ENCODE measurements around the gene CDH23. TPM values are rescaled to one million over a fixed set of nuclear protein-coding genes. Genes with fewer than 3 reads are reported as not detected.

The CDH23 gene
- total and polyA plus RNA-seq, 2 donors (not counting 1 experiment from before 2014, with no cell fraction given): 0.01 to 0.17 TPM

DNA sequence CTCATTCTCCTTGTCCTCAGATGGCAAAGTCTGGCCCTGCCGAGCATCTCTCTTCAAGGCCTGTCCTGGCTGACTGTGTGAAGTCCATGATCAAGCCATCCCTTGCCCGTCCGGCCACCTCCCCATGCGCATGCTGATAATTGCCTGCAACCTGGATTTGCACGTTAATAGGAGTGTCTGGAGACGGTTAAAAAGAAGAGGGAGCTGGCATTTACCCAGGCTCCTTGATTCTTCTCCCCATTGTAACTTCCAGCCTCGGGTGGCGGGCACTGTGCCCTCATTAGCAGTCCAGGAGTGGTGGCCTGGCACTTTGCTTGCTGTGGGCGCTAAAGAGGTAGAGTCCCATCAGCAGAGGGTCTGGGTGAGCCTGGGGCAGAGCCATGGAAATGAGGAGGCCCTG lies 165.5 kb downstream of the CDH23 start:
- no peaks in the 10 kb centered on the region for H3K9me3 ChIP-seq (ENCODE audit: control insufficient read depth, insufficient read depth, low read depth, low read length)
- DNase-seq (ENCODE audit: low read depth in 2 of 2): no peak

GRCh38 chr10:71562904-71563303 lies 166.2 kb downstream of the CDH23 start:
- Histone ChIP-seq H3K36me3 (ENCODE audit: control insufficient read depth, insufficient read depth, low read length) (no peaks in the 10 kb centered on the region), H3K4me1 (ENCODE audit: control insufficient read depth, extremely low read depth, insufficient read depth, low read length) (no peaks in the 10 kb centered on the region), H3K4me2 (ENCODE audit: extremely low read depth, insufficient read depth, low read length) (no peak overlapping the region), H3K27ac (ENCODE audit: insufficient read depth, low read length) (no peak overlapping the region), H3K9ac (ENCODE audit: insufficient read depth, low read length) (no peak overlapping the region), H3K4me3 (replicated peaks in 1 of 4; ENCODE audit: control extremely low read depth in 1 of 4, insufficient read depth in 1 of 4, low read depth in 3 of 4, low read length in 4 of 4) (no peak overlapping the region), H3K9me3 (ENCODE audit: control insufficient read depth, insufficient read depth, low read depth, low read length) (no peaks in the 10 kb centered on the region), H3K79me2 (ENCODE audit: control insufficient read depth, insufficient read depth, low read length) (no peaks in the 10 kb centered on the region), H3K27me3 (ENCODE audit: control insufficient read depth, insufficient read depth, low read length) (peaks cover 11% of the 10 kb centered on the region), H4K20me1 (ENCODE audit: control insufficient read depth, extremely low read depth, insufficient read depth, low read length) (no peaks in the 10 kb centered on the region), H2AFZ (ENCODE audit: low read length) (no peak overlapping the region)
- TF ChIP-seq EZH2 (IDR thresholded peaks at IDR 0.05; ENCODE audit: low read length, missing control alignments): no peak
- no peak for DNase-seq (ENCODE audit: low read depth in 2 of 2)

More for the DNA sequence above, 165.5 kb downstream of the CDH23 start:
- H3K36me3 ChIP-seq (ENCODE audit: control insufficient read depth, insufficient read depth, low read length): no peaks in the 10 kb centered on the region
- no peak overlapping the region for H3K9ac ChIP-seq (ENCODE audit: insufficient read depth, low read length)
- no peaks in the 10 kb centered on the region for H3K4me1 ChIP-seq (ENCODE audit: control insufficient read depth, extremely low read depth, insufficient read depth, low read length)
- H3K4me2 ChIP-seq (ENCODE audit: extremely low read depth, insufficient read depth, low read length): no peak overlapping the region
- peaks cover 10% of the 10 kb centered on the region for H3K27me3 ChIP-seq (ENCODE audit: control insufficient read depth, insufficient read depth, low read length)
- no peak overlapping the region for H3K27ac ChIP-seq (ENCODE audit: insufficient read depth, low read length)
- TF ChIP-seq CTCF (conservative IDR thresholded peaks at IDR 0.05 in 1 of 2, IDR thresholded peaks at IDR 0.05 in 1 of 2; ENCODE audit: low read depth in 1 of 2, low read length in 2 of 2) (no peak), EZH2 (IDR thresholded peaks at IDR 0.05; ENCODE audit: low read length, missing control alignments) (no peak)
- no peak overlapping the region for H3K4me3 ChIP-seq (replicated peaks in 1 of 4; ENCODE audit: control extremely low read depth in 1 of 4, insufficient read depth in 1 of 4, low read depth in 3 of 4, low read length in 4 of 4)
- no peaks in the 10 kb centered on the region for H4K20me1 ChIP-seq (ENCODE audit: control insufficient read depth, extremely low read depth, insufficient read depth, low read length)
- H2AFZ ChIP-seq (ENCODE audit: low read length): no peak overlapping the region
- no peaks in the 10 kb centered on the region for H3K79me2 ChIP-seq (ENCODE audit: control insufficient read depth, insufficient read depth, low read length)

GRCh38 chr10:71564194-71564820 lies 167.6 kb downstream of the CDH23 start:
- Histone ChIP-seq H2AFZ (ENCODE audit: low read length) (no peak overlapping the region), H3K27ac (ENCODE audit: insufficient read depth, low read length) (no peak overlapping the region), H3K4me2 (ENCODE audit: extremely low read depth, insufficient read depth, low read length) (no peak overlapping the region), H3K4me3 (replicated peaks in 1 of 4; ENCODE audit: control extremely low read depth in 1 of 4, insufficient read depth in 1 of 4, low read depth in 3 of 4, low read length in 4 of 4) (no peak overlapping the region), H3K9me3 (ENCODE audit: control insufficient read depth, insufficient read depth, low read depth, low read length) (no peaks in the 10 kb centered on the region), H3K9ac (ENCODE audit: insufficient read depth, low read length) (no peak overlapping the region), H3K27me3 (ENCODE audit: control insufficient read depth, insufficient read depth, low read length) (peaks cover 8% of the 10 kb centered on the region), H3K4me1 (ENCODE audit: control insufficient read depth, extremely low read depth, insufficient read depth, low read length) (no peaks in the 10 kb centered on the region), H3K36me3 (ENCODE audit: control insufficient read depth, insufficient read depth, low read length) (no peaks in the 10 kb centered on the region), H4K20me1 (ENCODE audit: control insufficient read depth, extremely low read depth, insufficient read depth, low read length) (no peaks in the 10 kb centered on the region), H3K79me2 (ENCODE audit: control insufficient read depth, insufficient read depth, low read length) (no peaks in the 10 kb centered on the region)
- no peak for DNase-seq (ENCODE audit: low read depth in 2 of 2)
- TF ChIP-seq CTCF (conservative IDR thresholded peaks at IDR 0.05 in 1 of 2, IDR thresholded peaks at IDR 0.05 in 1 of 2; ENCODE audit: low read depth in 1 of 2, low read length in 2 of 2) (no peak), EZH2 (IDR thresholded peaks at IDR 0.05; ENCODE audit: low read length, missing control alignments) (no peak)

Data from fibroblast of lung (primary cell).